ENCODE results near the gene GVQW3. TPM values are rescaled to one million over a fixed set of nuclear protein-coding genes. Genes with fewer than 3 reads are reported as not detected.

Gene GVQW3
- total and polyA plus RNA-seq, 2 of the 13 experiments (the other 11 are each of a cell fraction or from before 2014, with no cell fraction given): 5.0 to 5.6 TPM

DNA sequence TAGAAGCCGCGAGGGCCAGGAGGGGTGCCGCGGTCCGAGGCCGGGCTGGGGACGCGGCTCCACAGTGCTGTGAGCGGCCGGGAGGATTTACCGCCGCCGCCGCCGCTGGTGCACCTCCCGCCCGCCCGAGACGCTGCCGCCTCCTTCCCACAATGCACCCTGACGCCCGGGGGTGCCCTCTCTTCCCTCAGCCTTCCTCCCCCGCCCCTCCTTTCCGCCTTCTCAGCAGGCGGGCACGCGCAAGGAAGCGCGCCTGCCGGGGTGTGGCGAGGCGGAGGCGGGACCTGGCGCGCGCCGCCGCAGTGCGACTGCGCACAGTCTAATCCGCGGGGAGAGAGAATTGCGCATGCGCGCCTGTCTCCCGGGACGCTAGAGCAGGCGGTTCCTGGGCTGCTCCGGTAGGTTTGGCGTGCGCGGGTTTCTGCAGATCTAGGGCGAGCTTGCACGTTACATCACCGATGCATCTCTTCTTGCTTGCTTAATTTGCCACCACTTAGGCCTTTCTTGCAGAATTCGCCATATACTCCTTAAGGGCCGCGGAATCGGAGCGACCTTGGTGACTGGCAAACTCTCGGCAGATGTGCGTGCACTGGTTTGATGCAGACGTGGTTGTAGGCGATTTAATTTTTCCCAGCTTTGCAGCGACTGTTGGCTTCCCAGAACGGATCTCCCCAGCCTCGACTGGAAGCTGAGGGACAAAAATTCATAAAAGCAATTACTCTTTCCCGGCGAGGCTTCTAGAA lies at the start of gene GVQW3, which contains the start of gene THAP12 (continued):
- TF ChIP-seq, protein P1, sequence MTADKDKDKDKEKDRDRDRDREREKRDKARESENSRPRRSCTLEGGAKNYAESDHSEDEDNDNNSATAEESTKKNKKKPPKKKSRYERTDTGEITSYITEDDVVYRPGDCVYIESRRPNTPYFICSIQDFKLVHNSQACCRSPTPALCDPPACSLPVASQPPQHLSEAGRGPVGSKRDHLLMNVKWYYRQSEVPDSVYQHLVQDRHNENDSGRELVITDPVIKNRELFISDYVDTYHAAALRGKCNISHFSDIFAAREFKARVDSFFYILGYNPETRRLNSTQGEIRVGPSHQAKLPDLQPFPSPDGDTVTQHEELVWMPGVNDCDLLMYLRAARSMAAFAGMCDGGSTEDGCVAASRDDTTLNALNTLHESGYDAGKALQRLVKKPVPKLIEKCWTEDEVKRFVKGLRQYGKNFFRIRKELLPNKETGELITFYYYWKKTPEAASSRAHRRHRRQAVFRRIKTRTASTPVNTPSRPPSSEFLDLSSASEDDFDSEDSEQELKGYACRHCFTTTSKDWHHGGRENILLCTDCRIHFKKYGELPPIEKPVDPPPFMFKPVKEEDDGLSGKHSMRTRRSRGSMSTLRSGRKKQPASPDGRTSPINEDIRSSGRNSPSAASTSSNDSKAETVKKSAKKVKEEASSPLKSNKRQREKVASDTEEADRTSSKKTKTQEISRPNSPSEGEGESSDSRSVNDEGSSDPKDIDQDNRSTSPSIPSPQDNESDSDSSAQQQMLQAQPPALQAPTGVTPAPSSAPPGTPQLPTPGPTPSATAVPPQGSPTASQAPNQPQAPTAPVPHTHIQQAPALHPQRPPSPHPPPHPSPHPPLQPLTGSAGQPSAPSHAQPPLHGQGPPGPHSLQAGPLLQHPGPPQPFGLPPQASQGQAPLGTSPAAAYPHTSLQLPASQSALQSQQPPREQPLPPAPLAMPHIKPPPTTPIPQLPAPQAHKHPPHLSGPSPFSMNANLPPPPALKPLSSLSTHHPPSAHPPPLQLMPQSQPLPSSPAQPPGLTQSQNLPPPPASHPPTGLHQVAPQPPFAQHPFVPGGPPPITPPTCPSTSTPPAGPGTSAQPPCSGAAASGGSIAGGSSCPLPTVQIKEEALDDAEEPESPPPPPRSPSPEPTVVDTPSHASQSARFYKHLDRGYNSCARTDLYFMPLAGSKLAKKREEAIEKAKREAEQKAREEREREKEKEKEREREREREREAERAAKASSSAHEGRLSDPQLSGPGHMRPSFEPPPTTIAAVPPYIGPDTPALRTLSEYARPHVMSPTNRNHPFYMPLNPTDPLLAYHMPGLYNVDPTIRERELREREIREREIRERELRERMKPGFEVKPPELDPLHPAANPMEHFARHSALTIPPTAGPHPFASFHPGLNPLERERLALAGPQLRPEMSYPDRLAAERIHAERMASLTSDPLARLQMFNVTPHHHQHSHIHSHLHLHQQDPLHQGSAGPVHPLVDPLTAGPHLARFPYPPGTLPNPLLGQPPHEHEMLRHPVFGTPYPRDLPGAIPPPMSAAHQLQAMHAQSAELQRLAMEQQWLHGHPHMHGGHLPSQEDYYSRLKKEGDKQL (CRISPR knock-in tag; IDR thresholded peaks at IDR 0.05; ENCODE audit: low read depth): no peak
- TF ChIP-seq ZFP37 (CRISPR knock-in tag; IDR thresholded peaks at IDR 0.05; ENCODE audit: borderline replicate concordance) (no peak; the same call in 1 of the 2 replicates), REL (CRISPR knock-in tag; conservative IDR thresholded peaks at IDR 0.05) (0 out of 2 replicates have a peak, but pooled peaks have one; percentile 51), SMYD3 (CRISPR knock-in tag; IDR thresholded peaks at IDR 0.05) (no peak), ZSCAN30 (CRISPR knock-in tag; IDR thresholded peaks at IDR 0.05) (no peak), ISX (CRISPR knock-in tag; conservative IDR thresholded peaks at IDR 0.05) (no peak), ZNF839 (CRISPR knock-in tag; IDR thresholded peaks at IDR 0.05; ENCODE audit: borderline replicate concordance) (no peak; the same call in 1 of the 2 replicates), ZNF562 (CRISPR knock-in tag; IDR thresholded peaks at IDR 0.05; ENCODE audit: borderline replicate concordance) (no peak), ZFY (CRISPR knock-in tag; IDR thresholded peaks at IDR 0.05) (peak; percentile 87), NR2F6 (IDR thresholded peaks at IDR 0.05) (no peak), NR2F6 (CRISPR knock-in tag; IDR thresholded peaks at IDR 0.05) (peak; percentile 39; the same call in 1 of the 2 replicates), FOXJ3 (CRISPR knock-in tag; IDR thresholded peaks at IDR 0.05; ENCODE audit: borderline replicate concordance) (no peak), ISL2 (CRISPR knock-in tag; IDR thresholded peaks at IDR 0.05) (peak; percentile 50; the same call in 1 of the 2 replicates), KDM5A (IDR thresholded peaks at IDR 0.05; ENCODE audit: borderline replicate concordance, low read length) (peak; percentile 23; the same call in 1 of the 2 replicates), NCOR1 (IDR thresholded peaks at IDR 0.05; ENCODE audit: borderline replicate concordance, low read length) (no peak)
- TF ChIP-seq, protein P2, sequence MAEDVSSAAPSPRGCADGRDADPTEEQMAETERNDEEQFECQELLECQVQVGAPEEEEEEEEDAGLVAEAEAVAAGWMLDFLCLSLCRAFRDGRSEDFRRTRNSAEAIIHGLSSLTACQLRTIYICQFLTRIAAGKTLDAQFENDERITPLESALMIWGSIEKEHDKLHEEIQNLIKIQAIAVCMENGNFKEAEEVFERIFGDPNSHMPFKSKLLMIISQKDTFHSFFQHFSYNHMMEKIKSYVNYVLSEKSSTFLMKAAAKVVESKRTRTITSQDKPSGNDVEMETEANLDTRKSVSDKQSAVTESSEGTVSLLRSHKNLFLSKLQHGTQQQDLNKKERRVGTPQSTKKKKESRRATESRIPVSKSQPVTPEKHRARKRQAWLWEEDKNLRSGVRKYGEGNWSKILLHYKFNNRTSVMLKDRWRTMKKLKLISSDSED (CRISPR knock-in tag; IDR thresholded peaks at IDR 0.05): no peak
- TF ChIP-seq, protein P3, sequence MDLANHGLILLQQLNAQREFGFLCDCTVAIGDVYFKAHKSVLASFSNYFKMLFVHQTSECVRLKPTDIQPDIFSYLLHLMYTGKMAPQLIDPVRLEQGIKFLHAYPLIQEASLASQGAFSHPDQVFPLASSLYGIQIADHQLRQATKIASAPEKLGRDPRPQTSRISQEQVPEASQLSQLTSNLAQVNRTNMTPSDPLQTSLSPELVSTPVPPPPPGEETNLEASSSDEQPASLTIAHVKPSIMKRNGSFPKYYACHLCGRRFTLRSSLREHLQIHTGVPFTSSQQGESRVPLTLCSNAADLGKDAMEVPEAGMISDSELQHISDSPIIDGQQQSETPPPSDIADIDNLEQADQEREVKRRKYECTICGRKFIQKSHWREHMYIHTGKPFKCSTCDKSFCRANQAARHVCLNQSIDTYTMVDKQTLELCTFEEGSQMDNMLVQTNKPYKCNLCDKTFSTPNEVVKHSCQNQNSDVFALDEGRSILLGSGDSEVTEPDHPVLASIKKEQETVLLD (CRISPR knock-in tag; IDR thresholded peaks at IDR 0.05; ENCODE audit: low read depth): peak; percentile 75
- TF ChIP-seq, protein P4, sequence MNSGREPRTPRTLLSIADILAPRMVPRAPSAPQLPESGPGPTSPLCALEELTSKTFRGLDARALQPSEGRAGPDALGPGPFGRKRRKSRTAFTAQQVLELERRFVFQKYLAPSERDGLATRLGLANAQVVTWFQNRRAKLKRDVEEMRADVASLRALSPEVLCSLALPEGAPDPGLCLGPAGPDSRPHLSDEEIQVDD (CRISPR knock-in tag; IDR thresholded peaks at IDR 0.05; ENCODE audit: borderline replicate concordance): no peak
- TF ChIP-seq, protein P5, sequence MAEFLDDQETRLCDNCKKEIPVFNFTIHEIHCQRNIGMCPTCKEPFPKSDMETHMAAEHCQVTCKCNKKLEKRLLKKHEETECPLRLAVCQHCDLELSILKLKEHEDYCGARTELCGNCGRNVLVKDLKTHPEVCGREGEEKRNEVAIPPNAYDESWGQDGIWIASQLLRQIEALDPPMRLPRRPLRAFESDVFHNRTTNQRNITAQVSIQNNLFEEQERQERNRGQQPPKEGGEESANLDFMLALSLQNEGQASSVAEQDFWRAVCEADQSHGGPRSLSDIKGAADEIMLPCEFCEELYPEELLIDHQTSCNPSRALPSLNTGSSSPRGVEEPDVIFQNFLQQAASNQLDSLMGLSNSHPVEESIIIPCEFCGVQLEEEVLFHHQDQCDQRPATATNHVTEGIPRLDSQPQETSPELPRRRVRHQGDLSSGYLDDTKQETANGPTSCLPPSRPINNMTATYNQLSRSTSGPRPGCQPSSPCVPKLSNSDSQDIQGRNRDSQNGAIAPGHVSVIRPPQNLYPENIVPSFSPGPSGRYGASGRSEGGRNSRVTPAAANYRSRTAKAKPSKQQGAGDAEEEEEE (CRISPR knock-in tag; IDR thresholded peaks at IDR 0.05; ENCODE audit: borderline replicate concordance): no peak
